HG03432 (cell line): ENCODE data around the gene SPACA6.

Source experiments
- ATAC-seq: cut with Tn5 transposase; IDR thresholded peaks from one replicate; pipeline ENCODE4 v1.9.1; 2021; ENCODE audit warnings: mild to moderate bottlenecking, moderate library complexity; ENCODE audit not compliant: unreplicated experiment

SPACA6 gene

DNA sequence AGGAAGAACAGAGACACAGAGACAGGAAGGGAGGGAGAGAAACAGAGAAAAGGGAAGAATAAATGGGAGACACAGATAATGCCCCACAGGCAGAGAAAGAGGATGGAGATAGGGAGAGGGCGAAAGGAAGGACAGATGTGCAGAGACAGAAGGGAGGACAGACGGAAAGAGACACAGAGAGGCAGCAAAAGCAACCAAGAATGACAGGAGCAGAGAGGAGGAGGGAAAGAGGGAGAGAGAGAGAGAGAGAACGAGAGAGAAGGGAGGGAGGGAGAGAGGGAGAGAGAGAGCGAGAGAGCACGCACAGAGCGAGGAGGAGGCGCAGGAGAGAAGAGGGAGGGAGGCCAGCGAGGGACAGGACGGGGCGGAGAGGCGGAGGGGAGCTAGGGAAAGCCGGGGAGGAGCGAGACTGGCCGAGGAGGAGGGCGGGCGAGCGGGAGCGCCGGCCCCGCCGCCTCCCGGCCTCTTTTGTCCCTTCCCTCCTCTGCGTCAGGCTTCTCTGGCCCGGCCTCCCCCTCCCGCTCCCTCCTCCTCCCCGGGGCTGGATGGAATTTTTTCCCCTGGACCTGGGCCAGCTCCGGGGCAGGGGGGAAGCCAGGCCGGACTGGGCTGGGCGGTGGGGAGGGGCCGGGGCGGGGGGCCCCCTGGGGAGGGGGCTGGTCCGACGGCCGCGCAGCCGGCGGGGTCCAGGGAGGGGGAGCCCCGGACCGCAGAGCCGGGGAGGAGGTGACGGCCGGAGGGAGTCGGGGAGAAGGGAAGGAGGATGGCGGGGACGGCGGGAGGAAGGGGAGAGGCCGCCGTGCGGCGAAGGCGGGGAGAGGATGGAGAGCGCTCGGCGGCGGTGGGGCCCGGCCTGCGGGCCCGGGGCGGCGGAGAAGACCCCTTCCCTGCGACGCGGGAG lies 4.2 kb upstream of the SPACA6 start:
- no peak for ATAC-seq

DNA sequence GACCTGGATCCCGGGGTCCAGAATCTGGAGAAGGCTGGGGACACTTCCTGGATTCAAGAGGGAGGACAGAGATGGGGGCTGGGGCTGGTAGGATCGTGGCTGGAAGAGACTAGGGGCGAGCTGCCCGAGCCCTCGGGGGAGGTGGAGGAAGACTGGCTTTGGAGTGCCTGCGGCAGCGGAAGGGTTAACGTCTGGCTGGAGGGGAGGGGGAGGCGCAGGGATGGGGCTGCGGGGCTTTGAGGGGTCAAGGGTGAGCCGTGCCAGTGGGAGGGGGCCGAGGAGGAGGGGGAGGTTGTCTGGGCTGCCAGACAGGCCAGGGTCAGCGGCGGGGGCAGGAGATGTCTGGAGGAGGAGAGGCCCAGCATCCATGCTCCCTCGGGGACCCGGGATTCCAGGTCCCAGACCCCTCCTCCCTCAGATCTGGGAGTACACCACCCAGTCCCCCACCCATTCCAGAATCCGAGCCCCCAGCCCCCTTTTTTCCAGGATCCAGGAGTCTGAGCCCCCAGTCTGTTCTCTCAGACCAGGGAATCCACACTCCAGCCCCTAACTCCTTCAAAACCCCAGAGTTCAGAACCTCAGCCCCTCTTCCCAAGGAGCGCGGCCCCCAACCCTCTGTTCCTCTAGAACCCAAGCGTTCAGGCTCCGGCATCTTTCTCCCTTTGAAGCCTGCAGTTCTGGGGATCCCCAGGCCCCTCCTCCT lies 3.2 kb upstream of the SPACA6 start:
- ATAC-seq: no peak

DNA sequence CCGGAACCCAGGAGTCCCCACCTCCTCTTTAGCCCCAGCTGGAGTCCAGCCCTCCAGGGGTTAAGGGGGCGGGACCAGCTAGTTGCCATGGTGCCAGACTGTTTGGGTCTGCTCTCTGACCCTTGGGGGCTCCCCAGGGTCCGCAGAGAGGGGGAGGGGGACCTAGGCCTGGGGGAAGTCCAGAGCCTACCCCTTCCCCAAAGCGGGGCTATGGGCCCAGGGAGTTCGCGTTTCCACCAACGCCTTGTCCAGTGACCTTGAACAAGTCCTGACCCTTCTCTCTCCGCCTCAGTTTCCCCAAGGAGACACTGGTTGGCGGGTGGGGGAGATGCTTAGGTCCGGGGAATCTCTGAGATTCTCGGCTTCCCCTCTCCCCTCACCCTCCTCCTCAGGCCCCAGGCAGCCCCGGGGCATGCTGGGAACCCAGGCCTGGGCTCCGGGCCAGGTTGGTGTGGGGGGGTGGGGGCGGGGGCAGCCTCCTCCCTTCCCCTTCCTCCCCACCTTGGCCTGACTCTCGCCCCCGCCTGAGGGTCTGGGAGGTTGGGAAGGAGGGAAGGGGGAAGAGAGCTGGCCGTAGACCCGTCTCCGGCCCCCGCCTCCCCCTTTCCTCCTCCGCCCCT lies 2.6 kb upstream of the SPACA6 start:
- no peak for ATAC-seq

DNA sequence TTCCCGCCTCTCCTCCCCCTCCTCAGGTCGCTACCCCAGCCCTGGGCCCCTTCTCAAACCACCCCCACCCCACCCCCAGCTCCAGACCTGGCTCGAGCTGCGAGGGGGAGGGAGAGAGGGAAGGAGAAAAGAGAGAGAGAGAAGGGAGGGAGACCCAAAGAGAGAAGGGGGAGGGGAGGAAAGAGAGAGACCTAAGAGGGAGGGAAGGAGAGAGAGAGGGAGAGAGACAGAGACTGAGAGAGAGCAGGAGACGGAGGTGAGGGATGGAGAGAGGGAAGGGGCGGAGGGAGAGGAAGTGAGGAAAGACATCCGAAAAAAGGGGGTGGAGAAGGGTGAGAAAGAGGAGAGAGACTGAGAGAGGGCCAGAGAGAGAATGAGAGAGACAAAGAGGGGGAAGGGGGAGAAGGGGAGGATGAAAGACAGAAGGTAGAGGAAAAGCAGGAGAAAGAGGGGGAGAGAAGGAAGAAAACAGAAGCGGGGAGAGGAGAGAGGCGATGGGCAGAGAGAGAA lies 2.0 kb upstream of the SPACA6 start:
- no peak for ATAC-seq

DNA sequence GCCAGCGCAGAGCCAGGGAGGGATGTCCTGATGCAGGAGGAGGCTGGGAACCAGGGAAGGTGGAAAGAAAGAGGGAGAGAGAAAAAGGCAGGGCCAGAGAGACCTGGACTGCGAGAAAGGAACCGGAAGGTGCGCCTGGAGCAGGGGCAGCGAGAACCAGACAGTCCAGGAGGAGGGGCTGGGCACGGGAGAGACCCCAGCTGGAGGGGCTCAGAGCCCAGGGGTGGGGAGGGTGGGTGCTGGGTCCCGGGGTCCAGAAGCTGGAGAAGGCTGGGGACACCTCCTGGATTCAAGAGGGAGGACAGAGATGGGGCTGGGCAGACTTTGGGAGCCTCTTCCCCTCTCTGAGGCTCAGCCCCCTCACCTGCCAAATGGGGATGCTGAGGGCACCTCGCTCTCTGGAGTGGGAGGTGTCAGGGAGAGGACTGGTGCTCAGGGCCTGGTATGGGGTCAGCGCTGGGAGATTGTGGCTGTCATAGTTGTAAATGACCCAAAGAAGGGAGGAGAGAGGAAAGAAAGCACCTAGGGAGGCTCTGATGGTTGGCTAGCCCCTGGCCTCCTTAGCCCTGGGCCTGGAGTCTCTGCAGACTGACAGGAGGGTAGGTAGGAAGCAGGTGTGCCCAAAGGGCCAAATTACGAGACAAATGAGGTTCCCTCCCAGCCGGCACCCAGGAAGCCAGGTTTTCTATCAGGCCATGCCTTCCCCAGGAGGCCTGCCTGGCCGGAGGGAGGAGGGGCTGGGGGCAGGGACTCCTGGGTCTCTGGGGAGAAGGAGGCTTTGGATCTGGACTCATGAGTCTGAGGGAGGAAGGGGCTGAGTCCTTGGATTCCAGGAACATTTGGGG lies 1.3 kb upstream of the SPACA6 start:
- ATAC-seq: no peak

DNA sequence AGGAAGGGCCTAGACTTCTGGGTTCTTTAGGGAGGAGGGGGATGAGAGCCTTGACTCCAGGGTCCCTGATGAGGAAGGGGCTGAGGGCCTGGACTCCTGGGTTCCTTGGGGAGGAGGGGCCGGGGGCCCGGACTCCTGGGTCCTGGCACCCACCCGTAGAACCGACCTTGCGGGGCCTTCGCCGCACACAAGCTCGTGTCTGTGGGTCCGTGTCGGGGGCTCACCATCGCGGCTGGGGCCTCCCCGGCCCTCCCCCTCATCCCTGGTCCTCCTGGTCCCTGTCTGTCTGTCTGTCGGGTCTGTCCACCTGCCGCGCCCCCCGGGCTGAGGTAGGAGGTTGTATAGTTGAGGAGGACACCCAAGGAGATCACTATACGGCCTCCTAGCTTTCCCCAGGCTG lies 662 bp upstream of the SPACA6 start:
- ATAC-seq: no peak

DNA sequence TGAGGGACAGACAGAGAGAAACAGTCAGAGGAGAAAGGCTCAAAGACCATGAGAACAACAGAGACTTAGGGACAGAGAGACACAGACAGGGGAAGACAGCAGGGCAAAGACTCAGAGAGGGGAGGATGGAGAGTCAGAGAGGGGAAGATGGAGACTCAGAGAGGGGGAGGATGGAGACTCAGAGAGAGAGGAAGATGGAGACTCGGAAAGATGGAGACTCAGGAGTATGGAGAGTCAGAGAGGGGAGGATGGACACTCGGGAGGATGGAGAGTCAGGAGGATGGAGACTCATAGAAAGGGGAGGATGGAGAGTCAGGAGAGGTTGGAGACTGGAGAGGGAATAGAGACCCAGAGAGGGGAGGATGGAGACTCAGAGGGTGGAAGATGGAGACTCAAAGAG lies 689 bp downstream of the SPACA6 start:
- no peak for ATAC-seq

DNA sequence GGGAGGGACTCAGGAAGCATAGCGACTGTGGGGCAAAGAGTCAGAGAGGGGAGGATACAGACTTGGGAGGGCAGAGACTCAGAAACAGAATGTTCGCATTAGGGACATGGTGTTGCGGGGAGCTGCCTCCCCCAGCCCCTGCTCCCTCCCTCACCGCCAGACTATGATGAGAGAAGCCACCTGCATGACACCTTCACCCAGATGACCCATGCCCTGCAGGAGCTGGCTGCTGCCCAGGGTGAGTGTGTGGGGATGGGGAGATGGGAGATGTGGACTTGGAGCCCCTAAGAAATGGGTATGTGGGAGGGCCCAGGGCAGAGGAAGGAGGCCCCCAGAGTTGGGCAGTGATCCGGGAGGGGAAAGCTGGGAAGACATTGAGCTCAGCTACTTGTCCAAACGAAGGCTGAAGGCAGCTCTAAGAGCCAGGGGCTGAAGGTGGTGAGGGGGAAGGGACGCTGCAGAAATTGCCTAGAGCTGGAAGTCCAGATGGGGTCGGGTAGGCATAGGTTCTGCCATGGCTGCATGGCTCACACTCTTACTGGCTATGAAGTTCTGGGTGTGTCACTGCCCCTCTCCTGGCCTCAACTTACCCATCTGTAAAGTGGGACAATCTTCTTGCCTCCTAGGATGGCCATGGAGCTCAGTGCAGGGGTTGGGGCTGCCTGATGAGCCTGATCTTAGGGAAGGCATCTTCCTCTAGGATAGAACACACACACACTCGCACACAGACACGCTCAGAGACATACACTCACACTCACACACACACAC lies 1.4 kb downstream of the SPACA6 start:
- no peak for ATAC-seq

DNA sequence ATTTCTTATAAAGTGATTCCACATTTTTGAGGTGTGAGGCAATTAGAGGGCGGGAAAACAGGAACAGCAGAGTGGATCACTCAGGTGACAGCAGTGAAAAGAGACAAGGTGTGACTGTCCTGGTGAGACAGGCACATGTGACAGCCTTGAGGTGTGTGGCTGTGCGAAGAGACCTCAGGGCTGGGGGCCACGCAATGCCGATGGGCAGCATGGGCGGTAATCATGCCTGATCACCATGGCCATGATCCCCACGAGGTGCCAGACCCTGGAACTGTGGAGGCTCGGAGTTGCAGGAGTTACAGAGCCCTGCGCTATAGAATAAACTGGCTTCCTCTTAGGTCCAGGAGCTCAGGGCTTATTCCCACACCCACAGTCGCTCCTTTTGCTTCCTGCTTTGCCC lies 2.0 kb downstream of the SPACA6 start:
- no peak for ATAC-seq

DNA sequence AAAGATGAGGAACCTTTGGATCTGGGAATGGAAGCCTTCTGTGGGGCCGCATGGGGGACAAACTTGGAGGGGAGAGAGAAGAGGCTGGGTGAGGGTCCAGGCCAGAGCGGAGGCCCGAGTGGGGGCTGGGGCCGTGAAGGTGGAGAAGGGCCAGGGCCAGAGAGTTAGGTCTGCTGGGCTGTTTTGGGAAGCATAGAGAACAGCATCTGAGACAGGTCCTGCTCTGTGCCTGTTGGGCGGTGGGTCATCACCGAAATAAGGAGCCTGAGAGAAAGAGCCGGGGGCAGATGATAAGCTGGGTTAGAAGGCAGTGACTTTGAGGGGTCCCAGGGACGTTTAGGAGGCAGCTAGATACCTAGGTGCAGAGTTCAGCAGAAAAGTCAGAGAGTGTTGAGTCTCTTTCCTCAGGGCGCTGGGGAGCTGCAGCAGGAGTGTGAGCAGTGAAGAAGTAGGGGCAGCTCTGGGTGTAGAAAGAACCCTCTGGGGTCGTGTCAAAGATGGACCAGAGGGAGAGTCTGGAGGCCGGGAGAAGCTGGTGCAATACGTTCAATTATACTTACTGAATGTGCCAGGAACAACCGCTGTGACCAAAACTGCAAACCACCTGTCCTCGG lies 2.7 kb downstream of the SPACA6 start:
- no peak for ATAC-seq

DNA sequence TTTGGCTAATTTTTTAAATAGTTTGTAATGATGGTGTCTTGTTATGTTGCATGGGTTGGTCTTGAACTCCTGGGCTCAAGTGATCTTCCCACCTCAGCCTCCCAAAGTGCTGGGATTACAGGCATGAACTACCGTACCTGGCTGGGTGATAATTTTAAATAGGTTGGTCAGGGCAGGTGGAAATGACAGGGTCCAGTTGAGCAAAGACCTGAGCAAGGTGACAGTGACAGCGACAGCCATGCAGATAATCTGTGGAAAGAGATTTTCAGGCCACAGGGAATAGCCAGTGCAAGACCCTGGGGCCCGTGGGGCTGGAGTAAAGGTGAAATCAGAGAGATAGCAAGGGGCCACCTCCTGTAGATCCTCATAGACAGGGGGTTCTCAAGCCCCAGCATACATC lies 3.5 kb downstream of the SPACA6 start:
- no peak for ATAC-seq

DNA sequence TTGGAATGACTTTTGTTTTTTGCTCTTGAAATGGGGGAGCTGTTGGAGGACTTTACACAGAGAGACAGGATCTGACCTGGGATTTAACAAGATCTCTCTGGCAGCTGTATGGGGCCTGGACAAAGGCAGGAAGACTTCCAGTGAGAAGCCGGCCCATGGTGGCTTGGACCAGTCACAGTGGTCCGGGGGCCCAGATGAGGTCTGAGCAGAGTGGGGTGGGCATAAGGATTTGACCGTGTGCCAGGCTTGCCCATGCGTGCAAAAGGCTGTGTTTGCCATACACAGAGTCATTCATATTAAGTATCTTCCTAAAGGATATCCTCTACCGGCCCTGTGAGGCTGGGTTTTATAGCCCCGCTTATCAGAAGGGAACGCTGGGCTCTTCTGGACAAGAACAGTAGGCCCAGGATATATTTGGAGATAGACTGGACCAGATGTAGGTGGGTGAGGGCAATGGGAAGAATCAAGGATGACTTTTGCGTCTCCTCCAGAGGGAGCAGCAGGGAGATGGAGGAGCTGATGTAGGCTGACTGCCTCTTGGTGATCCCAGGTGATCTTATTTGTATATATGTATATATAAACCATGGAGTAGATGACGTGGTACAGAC lies 4.1 kb downstream of the SPACA6 start:
- ATAC-seq: no peak

DNA sequence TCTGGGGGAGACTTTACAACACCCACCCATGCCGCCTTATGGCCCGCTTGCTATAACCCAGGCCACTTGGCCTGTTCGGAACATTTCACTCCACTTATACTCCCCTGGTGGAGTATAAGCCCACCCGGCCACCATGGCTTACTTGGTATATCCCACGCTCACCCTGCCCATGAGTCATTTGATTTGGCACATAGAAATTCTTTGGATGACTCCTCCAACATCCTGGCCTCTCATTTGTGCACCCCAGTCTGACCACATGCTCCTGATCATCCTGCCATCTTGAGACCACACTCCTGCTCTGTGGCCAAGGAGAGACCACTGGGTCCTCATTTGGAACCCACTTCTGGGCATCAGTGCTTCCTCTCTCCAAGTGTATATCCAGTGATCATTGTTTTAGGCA lies 5.2 kb downstream of the SPACA6 start:
- ATAC-seq: no peak

DNA sequence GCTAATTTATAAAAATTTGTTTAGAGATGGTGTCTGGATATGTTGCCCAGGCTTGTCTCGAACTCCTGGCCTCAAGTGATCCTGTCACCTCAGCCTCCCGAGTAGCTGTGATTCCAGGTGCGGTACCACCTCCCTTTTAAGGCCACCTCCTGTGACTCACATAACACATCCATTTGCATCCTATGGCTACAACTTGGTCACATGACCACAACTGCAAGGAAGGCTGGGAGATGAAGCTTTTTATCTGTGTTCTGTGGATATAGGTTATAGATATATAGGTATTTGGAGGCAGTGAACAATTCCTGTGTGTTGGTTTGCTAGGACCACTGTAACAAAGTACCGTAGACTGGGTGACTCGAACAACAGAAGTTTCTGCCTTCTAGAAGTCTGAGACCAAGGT lies 6.0 kb downstream of the SPACA6 start:
- no peak for ATAC-seq

DNA sequence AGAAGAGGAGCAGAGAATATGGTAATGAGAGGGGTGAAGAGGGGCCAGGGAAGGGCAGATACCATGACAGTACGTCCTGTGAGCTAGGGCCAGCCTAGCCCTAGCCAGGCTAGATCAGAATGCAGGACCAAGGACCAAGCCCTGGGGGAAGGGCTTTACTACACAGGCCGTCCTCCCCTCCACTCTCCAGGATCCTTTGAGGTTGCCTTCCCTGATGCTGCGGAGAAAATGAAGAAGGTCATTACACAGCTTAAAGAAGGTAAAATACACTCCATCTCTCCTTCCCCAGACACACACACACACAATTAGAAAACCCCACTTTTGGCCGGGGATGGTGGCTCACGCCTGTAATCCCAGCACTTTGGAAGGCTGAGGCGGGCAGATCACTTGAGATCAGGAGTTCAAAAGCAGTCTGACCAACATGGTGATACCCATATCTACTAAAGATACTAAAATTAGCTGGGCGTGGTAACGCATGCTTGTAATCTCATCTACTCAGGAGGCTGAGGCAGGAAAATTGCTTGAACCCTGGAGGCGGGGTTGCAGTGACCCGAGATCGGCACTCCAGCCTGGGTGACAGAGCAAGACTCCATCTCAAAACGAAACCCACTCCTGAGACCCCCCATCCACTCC lies 8.5 kb downstream of the SPACA6 start:
- no peak for ATAC-seq

DNA sequence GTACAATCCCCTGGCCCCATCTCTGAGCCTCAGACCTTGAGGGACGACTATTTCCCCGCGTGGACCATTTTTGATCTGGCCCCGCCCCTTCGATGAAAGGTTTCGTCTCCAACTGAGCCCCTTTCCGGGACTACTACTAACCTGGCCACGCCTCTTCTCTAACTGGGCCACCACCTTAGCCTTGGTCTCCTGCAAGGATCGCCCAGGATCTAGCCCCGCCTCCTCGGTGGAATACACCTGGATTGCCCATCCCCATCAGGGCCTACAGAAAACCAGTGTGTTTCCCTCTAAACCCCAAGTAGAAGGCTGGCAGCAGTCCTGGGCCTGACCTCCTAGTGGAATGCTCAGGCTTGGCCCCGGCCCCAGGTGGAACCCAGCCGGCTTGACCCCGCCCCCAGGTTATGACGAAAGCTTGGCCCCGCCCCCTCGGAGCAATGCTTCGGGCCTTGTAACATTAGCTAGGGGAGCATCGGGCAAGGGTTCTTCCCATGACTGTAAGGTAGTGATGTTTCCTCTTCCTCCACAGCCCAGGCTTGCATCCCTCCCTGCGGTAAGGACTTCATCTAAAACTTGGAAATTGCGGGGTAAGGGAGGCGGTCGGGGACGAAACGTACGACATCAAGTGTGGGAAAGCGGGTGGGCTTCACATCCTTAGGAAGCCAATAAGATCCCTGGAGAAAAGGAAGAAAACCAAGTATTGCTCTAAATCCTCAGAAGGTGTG lies 9.1 kb downstream of the SPACA6 start:
- ATAC-seq: no peak

DNA sequence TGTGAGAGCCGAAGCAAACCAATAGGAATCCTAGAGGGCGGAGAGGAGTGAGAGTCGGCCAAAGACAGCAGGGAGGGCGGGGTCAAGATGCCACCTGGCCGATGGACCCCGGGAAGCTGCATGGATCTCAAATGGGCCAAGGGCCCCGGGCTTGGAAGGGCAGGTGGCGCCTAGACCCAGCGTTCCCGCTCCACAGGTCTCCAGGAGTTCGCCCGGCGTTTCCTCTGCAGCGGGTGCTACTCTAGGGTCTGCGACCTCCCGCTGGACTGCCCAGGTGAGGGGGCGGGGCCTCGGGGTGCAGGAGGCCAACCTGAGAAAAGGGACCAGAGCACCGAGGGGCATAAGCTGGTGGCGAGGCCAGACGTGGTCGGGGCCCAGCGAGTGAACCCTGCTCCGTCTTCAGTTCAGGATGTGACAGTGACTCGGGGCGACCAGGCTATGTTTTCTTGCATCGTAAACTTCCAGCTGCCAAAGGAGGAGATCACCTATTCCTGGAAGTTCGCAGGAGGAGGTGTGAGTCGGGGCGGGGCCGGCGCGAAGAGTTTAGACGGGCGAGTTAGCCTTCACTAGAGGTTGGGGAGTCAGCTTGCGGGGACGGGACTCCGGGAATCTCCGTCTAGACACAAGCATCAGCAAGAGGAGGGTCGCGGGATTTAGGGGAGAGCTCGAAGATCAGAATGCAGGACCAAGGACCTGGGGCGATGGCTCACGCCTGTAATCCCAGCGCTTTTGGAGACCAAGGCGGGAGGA lies 9.9 kb downstream of the SPACA6 start:
- no peak for ATAC-seq
